HG02840 (cell line): ENCODE results near the gene AZIN2.
"Not testable (repeated sequence)": the region's sequence is repeated elsewhere in the genome, so short reads cannot be mapped to it uniquely, and the experiment has no call there.

ENCODE experiments used
- ATAC-seq: cut with Tn5 transposase; IDR thresholded peaks from one replicate; pipeline ENCODE4 v1.9.1; 2021; ENCODE audit warnings: mild to moderate bottlenecking, moderate library complexity, moderate number of reproducible peaks; ENCODE audit not compliant: unreplicated experiment, low FRiP score

AZIN2 gene

GRCh38 chr1:33123266-33123665 is 42.3 kb downstream of the AZIN2 start:
- no peak for ATAC-seq

- not testable (repeated sequence) for ATAC-seq
These were observed 43.7 kb downstream of the AZIN2 start for GRCh38 chr1:33124647-33125046.

- no peak for ATAC-seq
These were observed 45.6 kb downstream of the AZIN2 start for GRCh38 chr1:33126411-33127000.

GRCh38 chr1:33127001-33127823 is 46.3 kb downstream of the AZIN2 start:
- ATAC-seq = peak; percentile 98

GRCh38 chr1:33128781-33129180 is 47.8 kb downstream of the AZIN2 start:
- no peak for ATAC-seq

- no peak for ATAC-seq
These were observed 49.3 kb downstream of the AZIN2 start for GRCh38 chr1:33130297-33130696.

GRCh38 chr1:33131191-33131590 is 50.2 kb downstream of the AZIN2 start:
- no peak for ATAC-seq

GRCh38 chr1:33132549-33132948 is 51.6 kb downstream of the AZIN2 start:
- ATAC-seq = no peak

GRCh38 chr1:33133478-33134105 is 52.6 kb downstream of the AZIN2 start:
- no peak for ATAC-seq

- not testable (repeated sequence) for ATAC-seq
These were observed 55.1 kb downstream of the AZIN2 start for GRCh38 chr1:33136041-33136440.

- no peak for ATAC-seq
These were observed 56.8 kb downstream of the AZIN2 start for GRCh38 chr1:33137800-33138199.

- no peak for ATAC-seq
These were observed 59.5 kb downstream of the AZIN2 start for GRCh38 chr1:33140153-33141149.

GRCh38 chr1:33141216-33141615 is 60.3 kb downstream of the AZIN2 start:
- ATAC-seq = no peak

- no peak for ATAC-seq
These were observed 60.8 kb downstream of the AZIN2 start for GRCh38 chr1:33141781-33142180.

- ATAC-seq = no peak
These were observed 61.6 kb downstream of the AZIN2 start for GRCh38 chr1:33142483-33143064.

- no peak for ATAC-seq
These were observed 62.2 kb downstream of the AZIN2 start for GRCh38 chr1:33143176-33143575.

- ATAC-seq = no peak
These were observed 62.7 kb downstream of the AZIN2 start for GRCh38 chr1:33143698-33144097.

- ATAC-seq = no peak
These were observed 65.0 kb downstream of the AZIN2 start for GRCh38 chr1:33146003-33146402.

- ATAC-seq = no peak
These were observed 66.5 kb downstream of the AZIN2 start for GRCh38 chr1:33147275-33147996.

- no peak for ATAC-seq
These were observed 67.0 kb downstream of the AZIN2 start for GRCh38 chr1:33147997-33148314.
